WTC11 (cell line): ENCODE data around the gene CDK6. TPM values are rescaled to one million over a fixed set of nuclear protein-coding genes. Genes with fewer than 3 reads are reported as not detected.

ENCODE experiments used
- ATAC-seq: fragments of 200-7000 bp; cut with Tn5 transposase; 2 replicates; pipeline ENCODE4 v1.10.0; 2021; ENCODE audit warnings: mild to moderate bottlenecking, moderate library complexity
- CTCF ChIA-PET: fragments of 300-600 bp; sonication (Branson Sonifier 250); formaldehyde crosslinking; loops from one replicate; lab custom pipeline; 2021; ENCODE audit warnings: antibody characterized with exemption; lab: Charles Lee
- POLR2A ChIA-PET: fragments of 350-600 bp; sonication (Branson Sonifier 250); formaldehyde crosslinking; loops from one replicate; lab custom pipeline; 2021; ENCODE audit warnings: antibody characterized with exemption; lab: Charles Lee
- DNase-seq: peaks from one replicate; pipeline ENCODE4 v3.0.0; 2021; ENCODE audit warnings: low spot score
- H3K27ac Mint-ChIP-seq: 2 replicates; pipeline ENCODE4 v1.8.0; 2021; ENCODE audit warnings: mixed read lengths
- H3K27me3 Mint-ChIP-seq: 2 replicates; pipeline ENCODE4 v1.8.0; 2021; ENCODE audit warnings: low read depth, mild to moderate bottlenecking, moderate library complexity, mixed read lengths
- H3K36me3 Mint-ChIP-seq: 2 replicates; pipeline ENCODE4 v1.8.0; 2021; ENCODE audit warnings: mixed read lengths
- H3K4me1 Mint-ChIP-seq: 2 replicates; pipeline ENCODE4 v1.8.0; 2022; ENCODE audit warnings: mixed read lengths
- H3K4me3 Mint-ChIP-seq: 2 replicates; pipeline ENCODE4 v1.8.0; 2021; ENCODE audit warnings: mild to moderate bottlenecking, moderate library complexity, mixed read lengths
- H3K9me3 Mint-ChIP-seq: 2 replicates; pipeline ENCODE4 v1.8.0; 2021; ENCODE audit warnings: mixed read lengths
- ATF1 ChIP-seq: sonication (generic); formaldehyde crosslinking; IDR thresholded peaks from 2 replicates; pipeline ENCODE4 v1.8.1; 2023; ENCODE audit warnings: mild to moderate bottlenecking, moderate library complexity, missing genetic modification reagents
- CBFB ChIP-seq: sonication (generic); formaldehyde crosslinking; IDR thresholded peaks from 2 replicates; pipeline ENCODE4 v1.8.1; 2022; ENCODE audit warnings: mild to moderate bottlenecking, low read depth, missing genetic modification reagents
- ELF4 ChIP-seq: sonication (generic); formaldehyde crosslinking; IDR thresholded peaks from 2 replicates; pipeline ENCODE4 v1.8.1; 2022; ENCODE audit warnings: low read depth, mild to moderate bottlenecking, moderate library complexity, missing genetic modification reagents
- FOXP1 ChIP-seq: sonication (generic); formaldehyde crosslinking; IDR thresholded peaks from 2 replicates; pipeline ENCODE4 v1.8.0; 2022; ENCODE audit warnings: missing genetic modification reagents, mild to moderate bottlenecking, moderate library complexity, borderline replicate concordance
- GRHL2 ChIP-seq: fragments of 250-450 bp; sonication (Bioruptor Pico); IDR thresholded peaks from 2 replicates; pipeline ENCODE4 v1.8.0; 2022; ENCODE audit warnings: mild to moderate bottlenecking, moderate library complexity; ENCODE audit not compliant: insufficient replicate concordance, severe bottlenecking
- NFE2L1 ChIP-seq: sonication (generic); formaldehyde crosslinking; IDR thresholded peaks from 2 replicates; pipeline ENCODE4 v1.8.1; 2023; ENCODE audit warnings: missing genetic modification reagents
- NR2C2 ChIP-seq: sonication (generic); formaldehyde crosslinking; IDR thresholded peaks from 2 replicates; pipeline ENCODE4 v1.8.0; 2022; ENCODE audit warnings: mild to moderate bottlenecking, missing genetic modification reagents
- RELA ChIP-seq: sonication (generic); formaldehyde crosslinking; IDR thresholded peaks from 2 replicates; pipeline ENCODE4 v1.8.1; 2022; ENCODE audit warnings: missing genetic modification reagents, mild to moderate bottlenecking, borderline replicate concordance
- ZNF423 ChIP-seq: fragments of 250-450 bp; sonication (Bioruptor Pico); IDR thresholded peaks from 2 replicates; pipeline ENCODE4 v2.1.2; 2022; ENCODE audit warnings: mild to moderate bottlenecking, moderate library complexity
- total RNA-seq: library from RNA; stranded (reverse); gene quantifications from 3 replicates; pipeline ENCODE4 v1.2.3, GENCODE V29; 2021
- TF ChIP-seq, protein P1 (sequence below): sonication (generic); formaldehyde crosslinking; conservative IDR thresholded peaks from 2 replicates; pipeline ENCODE4 v1.8.1; 2023; ENCODE audit warnings: mild to moderate bottlenecking, low read depth, missing genetic modification reagents, moderate library complexity
- TF ChIP-seq, protein P2 (sequence below): sonication (generic); formaldehyde crosslinking; IDR thresholded peaks from 2 replicates; pipeline ENCODE4 v1.8.1; 2023; ENCODE audit warnings: mild to moderate bottlenecking, missing genetic modification reagents, moderate library complexity
- TF ChIP-seq, protein P3 (sequence below): sonication (generic); formaldehyde crosslinking; IDR thresholded peaks from 2 replicates; pipeline ENCODE4 v1.8.0; 2023; ENCODE audit warnings: missing genetic modification reagents, mild to moderate bottlenecking, borderline replicate concordance
- TF ChIP-seq, protein P4 (sequence below): fragments of 250-450 bp; sonication (Bioruptor Pico); IDR thresholded peaks from 2 replicates; pipeline ENCODE4 v1.9.0; 2021; ENCODE audit warnings: mild to moderate bottlenecking, borderline replicate concordance
- TF ChIP-seq, protein P5 (sequence below): fragments of 250-450 bp; sonication (Bioruptor Pico); conservative IDR thresholded peaks from 2 replicates; pipeline ENCODE4 v1.9.0; 2021; ENCODE audit warnings: mild to moderate bottlenecking
- TF ChIP-seq, protein P6 (sequence below): sonication (generic); formaldehyde crosslinking; IDR thresholded peaks from 2 replicates; pipeline ENCODE4 v1.8.0; 2022; ENCODE audit warnings: mild to moderate bottlenecking, missing genetic modification reagents

Gene CDK6
- total RNA-seq, 1 experiment from 2014 or later, result 47.2 TPM

DNA sequence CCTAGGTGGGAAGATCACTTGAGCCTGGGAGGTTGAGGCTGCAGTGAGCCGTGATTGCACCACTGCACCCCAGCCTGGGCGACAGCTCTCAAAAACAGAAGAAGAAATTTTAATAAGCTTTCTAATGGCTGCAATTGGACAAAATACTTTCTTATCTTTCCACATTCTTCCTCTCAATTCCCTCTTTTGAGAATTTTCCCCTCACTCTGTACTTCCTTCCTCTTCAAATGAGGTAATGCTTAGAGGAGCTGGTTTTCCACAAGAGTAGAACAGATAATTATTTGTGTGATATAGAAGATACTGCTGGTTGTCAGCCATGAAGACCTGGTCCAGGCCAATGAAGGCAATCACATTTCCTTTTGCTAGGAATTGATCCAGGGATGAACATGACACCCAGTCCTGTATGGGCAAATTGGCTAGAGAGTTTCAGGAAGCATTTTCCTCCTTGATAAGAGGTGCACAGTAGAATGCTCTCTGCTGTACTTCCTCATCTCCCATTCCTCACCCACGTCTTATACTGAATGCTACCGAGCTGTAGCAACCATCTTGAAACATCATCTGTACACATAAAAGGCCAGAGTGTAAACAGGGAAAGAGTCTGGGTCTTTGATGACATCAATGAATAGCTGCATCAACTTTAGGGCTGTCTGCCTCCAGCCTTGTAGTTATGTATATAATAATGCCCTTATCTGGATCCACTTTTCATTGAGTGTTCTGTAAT is 103.9 kb downstream of the CDK6 start:
- H3K27ac Mint-ChIP-seq, result no peak overlapping the region
- ChIA-PET CTCF (no interaction called here), POLR2A (no interaction called here)
- no peak overlapping the region for H3K4me3 Mint-ChIP-seq
- DNase-seq, result no peak
- H3K27me3 Mint-ChIP-seq, result no peaks in the 10 kb centered on the region
- no peaks in the 10 kb centered on the region for H3K4me1 Mint-ChIP-seq
- no peaks in the 10 kb centered on the region for H3K36me3 Mint-ChIP-seq
- TF ChIP-seq ZNF423 (CRISPR knock-in tag), result no peak
- no peak for TF ChIP-seq NFE2L1 (CRISPR knock-in tag)
- TF ChIP-seq, protein P1, sequence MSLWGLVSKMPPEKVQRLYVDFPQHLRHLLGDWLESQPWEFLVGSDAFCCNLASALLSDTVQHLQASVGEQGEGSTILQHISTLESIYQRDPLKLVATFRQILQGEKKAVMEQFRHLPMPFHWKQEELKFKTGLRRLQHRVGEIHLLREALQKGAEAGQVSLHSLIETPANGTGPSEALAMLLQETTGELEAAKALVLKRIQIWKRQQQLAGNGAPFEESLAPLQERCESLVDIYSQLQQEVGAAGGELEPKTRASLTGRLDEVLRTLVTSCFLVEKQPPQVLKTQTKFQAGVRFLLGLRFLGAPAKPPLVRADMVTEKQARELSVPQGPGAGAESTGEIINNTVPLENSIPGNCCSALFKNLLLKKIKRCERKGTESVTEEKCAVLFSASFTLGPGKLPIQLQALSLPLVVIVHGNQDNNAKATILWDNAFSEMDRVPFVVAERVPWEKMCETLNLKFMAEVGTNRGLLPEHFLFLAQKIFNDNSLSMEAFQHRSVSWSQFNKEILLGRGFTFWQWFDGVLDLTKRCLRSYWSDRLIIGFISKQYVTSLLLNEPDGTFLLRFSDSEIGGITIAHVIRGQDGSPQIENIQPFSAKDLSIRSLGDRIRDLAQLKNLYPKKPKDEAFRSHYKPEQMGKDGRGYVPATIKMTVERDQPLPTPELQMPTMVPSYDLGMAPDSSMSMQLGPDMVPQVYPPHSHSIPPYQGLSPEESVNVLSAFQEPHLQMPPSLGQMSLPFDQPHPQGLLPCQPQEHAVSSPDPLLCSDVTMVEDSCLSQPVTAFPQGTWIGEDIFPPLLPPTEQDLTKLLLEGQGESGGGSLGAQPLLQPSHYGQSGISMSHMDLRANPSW, result no peak
- TF ChIP-seq RELA, result no peak
- TF ChIP-seq, all 79 proteins: peak for 0
- no peaks in the 10 kb centered on the region for H3K9me3 Mint-ChIP-seq
- ATAC-seq, result no peak

DNA sequence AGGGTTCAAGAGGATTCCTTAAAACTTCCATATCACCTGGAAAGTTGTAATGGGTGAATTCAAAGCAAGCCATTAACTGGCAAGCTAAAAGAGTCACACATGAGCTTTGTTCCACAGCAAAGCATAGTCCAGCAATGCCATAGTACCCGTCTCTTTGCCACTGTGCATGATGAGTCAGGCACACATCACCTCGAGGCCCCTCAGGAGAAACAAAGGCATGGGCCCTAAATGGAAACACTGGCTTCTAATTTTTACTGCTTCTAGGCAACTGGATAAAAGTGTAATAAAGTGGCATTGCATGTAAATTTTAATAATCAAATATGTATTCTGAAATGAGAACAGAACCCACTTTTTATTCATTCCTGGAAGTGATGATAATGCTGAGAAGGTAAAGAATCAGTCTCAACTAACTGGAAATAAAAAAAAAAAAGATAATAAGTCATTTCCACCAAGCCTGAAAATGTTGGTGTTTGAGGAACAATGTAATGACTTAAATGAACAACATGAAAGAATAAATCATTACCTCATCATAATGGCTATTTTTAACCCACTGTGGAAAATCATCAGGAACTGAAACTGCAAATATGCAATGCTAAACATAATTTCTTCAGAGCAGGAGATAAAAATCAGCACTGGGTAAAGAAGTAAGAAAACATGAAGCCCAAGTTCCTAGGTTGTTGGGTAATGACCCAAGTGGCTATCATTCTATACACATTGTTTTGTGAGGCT is 104.9 kb downstream of the CDK6 start:
- Mint-ChIP-seq H3K4me3 (no peak overlapping the region), H3K36me3 (no peaks in the 10 kb centered on the region), H3K9me3 (no peaks in the 10 kb centered on the region), H3K4me1 (no peaks in the 10 kb centered on the region), H3K27ac (no peak overlapping the region), H3K27me3 (no peaks in the 10 kb centered on the region)
- ChIA-PET POLR2A (no interaction called here), CTCF (no interaction called here)
- no peak for DNase-seq
- ATAC-seq, result no peak
- TF ChIP-seq NR2C2 (CRISPR knock-in tag) (no peak), ATF1 (no peak), CBFB (CRISPR knock-in tag) (no peak), GRHL2 (CRISPR knock-in tag) (no peak), ELF4 (no peak), FOXP1 (CRISPR knock-in tag) (no peak)
- TF ChIP-seq, protein P2, sequence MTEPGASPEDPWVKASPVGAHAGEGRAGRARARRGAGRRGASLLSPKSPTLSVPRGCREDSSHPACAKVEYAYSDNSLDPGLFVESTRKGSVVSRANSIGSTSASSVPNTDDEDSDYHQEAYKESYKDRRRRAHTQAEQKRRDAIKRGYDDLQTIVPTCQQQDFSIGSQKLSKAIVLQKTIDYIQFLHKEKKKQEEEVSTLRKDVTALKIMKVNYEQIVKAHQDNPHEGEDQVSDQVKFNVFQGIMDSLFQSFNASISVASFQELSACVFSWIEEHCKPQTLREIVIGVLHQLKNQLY, result no peak
- TF ChIP-seq, protein P3, sequence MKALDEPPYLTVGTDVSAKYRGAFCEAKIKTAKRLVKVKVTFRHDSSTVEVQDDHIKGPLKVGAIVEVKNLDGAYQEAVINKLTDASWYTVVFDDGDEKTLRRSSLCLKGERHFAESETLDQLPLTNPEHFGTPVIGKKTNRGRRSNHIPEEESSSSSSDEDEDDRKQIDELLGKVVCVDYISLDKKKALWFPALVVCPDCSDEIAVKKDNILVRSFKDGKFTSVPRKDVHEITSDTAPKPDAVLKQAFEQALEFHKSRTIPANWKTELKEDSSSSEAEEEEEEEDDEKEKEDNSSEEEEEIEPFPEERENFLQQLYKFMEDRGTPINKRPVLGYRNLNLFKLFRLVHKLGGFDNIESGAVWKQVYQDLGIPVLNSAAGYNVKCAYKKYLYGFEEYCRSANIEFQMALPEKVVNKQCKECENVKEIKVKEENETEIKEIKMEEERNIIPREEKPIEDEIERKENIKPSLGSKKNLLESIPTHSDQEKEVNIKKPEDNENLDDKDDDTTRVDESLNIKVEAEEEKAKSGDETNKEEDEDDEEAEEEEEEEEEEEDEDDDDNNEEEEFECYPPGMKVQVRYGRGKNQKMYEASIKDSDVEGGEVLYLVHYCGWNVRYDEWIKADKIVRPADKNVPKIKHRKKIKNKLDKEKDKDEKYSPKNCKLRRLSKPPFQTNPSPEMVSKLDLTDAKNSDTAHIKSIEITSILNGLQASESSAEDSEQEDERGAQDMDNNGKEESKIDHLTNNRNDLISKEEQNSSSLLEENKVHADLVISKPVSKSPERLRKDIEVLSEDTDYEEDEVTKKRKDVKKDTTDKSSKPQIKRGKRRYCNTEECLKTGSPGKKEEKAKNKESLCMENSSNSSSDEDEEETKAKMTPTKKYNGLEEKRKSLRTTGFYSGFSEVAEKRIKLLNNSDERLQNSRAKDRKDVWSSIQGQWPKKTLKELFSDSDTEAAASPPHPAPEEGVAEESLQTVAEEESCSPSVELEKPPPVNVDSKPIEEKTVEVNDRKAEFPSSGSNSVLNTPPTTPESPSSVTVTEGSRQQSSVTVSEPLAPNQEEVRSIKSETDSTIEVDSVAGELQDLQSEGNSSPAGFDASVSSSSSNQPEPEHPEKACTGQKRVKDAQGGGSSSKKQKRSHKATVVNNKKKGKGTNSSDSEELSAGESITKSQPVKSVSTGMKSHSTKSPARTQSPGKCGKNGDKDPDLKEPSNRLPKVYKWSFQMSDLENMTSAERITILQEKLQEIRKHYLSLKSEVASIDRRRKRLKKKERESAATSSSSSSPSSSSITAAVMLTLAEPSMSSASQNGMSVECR (CRISPR knock-in tag), result no peak
- TF ChIP-seq, protein P4, sequence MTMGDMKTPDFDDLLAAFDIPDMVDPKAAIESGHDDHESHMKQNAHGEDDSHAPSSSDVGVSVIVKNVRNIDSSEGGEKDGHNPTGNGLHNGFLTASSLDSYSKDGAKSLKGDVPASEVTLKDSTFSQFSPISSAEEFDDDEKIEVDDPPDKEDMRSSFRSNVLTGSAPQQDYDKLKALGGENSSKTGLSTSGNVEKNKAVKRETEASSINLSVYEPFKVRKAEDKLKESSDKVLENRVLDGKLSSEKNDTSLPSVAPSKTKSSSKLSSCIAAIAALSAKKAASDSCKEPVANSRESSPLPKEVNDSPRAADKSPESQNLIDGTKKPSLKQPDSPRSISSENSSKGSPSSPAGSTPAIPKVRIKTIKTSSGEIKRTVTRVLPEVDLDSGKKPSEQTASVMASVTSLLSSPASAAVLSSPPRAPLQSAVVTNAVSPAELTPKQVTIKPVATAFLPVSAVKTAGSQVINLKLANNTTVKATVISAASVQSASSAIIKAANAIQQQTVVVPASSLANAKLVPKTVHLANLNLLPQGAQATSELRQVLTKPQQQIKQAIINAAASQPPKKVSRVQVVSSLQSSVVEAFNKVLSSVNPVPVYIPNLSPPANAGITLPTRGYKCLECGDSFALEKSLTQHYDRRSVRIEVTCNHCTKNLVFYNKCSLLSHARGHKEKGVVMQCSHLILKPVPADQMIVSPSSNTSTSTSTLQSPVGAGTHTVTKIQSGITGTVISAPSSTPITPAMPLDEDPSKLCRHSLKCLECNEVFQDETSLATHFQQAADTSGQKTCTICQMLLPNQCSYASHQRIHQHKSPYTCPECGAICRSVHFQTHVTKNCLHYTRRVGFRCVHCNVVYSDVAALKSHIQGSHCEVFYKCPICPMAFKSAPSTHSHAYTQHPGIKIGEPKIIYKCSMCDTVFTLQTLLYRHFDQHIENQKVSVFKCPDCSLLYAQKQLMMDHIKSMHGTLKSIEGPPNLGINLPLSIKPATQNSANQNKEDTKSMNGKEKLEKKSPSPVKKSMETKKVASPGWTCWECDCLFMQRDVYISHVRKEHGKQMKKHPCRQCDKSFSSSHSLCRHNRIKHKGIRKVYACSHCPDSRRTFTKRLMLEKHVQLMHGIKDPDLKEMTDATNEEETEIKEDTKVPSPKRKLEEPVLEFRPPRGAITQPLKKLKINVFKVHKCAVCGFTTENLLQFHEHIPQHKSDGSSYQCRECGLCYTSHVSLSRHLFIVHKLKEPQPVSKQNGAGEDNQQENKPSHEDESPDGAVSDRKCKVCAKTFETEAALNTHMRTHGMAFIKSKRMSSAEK, result no peak
- TF ChIP-seq, protein P5, sequence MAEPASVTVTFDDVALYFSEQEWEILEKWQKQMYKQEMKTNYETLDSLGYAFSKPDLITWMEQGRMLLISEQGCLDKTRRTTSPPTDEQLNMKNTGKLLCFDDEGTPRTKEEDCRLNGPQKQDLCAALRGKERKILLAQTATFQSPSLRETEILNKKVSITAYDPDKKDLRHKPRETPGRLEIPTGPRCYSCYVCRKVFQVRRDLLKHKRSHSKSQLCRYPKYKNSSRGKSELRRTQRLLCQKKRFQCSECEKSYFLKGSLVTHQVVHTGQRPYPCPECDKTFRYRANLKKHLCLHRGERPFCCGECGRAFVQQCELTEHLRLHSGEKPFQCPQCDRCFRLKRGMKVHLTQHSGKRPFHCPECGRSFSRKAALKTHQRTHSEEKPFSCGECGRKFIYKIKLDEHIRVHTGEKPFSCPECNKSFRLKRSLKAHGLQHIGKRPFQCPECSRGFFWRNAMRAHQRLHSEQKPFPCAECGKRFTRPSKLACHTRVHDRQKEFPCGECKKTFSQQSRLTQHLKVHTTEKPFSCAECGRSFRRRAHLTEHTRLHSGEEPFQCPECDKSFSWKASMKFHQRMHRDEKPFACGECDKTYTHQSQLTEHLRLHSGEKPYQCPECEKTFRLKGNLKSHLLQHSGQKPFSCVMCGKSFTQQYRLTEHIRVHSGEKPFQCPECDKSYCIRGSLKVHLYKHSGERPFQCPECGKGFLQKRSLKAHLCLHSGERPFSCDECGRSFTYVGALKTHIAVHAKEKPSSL, result no peak
- TF ChIP-seq, protein P6, sequence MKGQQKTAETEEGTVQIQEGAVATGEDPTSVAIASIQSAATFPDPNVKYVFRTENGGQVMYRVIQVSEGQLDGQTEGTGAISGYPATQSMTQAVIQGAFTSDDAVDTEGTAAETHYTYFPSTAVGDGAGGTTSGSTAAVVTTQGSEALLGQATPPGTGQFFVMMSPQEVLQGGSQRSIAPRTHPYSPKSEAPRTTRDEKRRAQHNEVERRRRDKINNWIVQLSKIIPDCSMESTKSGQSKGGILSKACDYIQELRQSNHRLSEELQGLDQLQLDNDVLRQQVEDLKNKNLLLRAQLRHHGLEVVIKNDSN (CRISPR knock-in tag), result no peak
